PC-3 (cell line): Measurements from ENCODE around the gene UQCC5. TPM values are rescaled to one million over a fixed set of nuclear protein-coding genes. Genes with fewer than 3 reads are reported as not detected.
A peak's percentile ranks its signal among the peaks of the same experiment; 100 is the strongest.

ENCODE experiments used
- ATAC-seq: fragments of 200-7000 bp; cut with Tn5 transposase; 2 replicates; pipeline ENCODE4 v1.9.1; 2020; ENCODE audit warnings: mild to moderate bottlenecking, moderate library complexity
- BruUV-seq: library from RNA; stranded (reverse); fragments of 400-500 nt; replicated peaks from 2 replicates; lab custom pipeline; 2021; lab: Mats Ljungman, UMichigan
- CTCF ChIA-PET: fragments of 300-600 bp; sonication (Branson Sonifier 250); formaldehyde crosslinking; loops from one replicate; lab custom pipeline; 2022; ENCODE audit warnings: antibody characterized with exemption; lab: Charles Lee
- POLR2A ChIA-PET: fragments of 300-600 bp; sonication (Branson Sonifier 250); formaldehyde crosslinking; loops from one replicate; lab custom pipeline; 2022; ENCODE audit warnings: antibody characterized with exemption; ENCODE audit not compliant: unreplicated experiment; lab: Charles Lee
- DNase-seq: peaks from one replicate; pipeline ENCODE4 v3.0.0-alpha.2; 2015
- H2AFZ ChIP-seq: fragments of 300-600 bp; sonication (generic); 2 replicates; pipeline ENCODE4 v1.6.0; 2016; ENCODE audit warnings: antibody characterized with exemption, low read length
- H3F3A ChIP-seq: fragments of 300-600 bp; sonication (generic); one replicate; pipeline ENCODE4 v1.6.0; 2017; ENCODE audit warnings: antibody characterized with exemption, low read length, control low read depth, mild to moderate bottlenecking; ENCODE audit not compliant: unreplicated experiment
- H3K27ac ChIP-seq: fragments of 300-600 bp; sonication (generic); 2 replicates; pipeline ENCODE4 v1.5.1; 2016; ENCODE audit warnings: mild to moderate bottlenecking, low read length
- H3K27me3 ChIP-seq: fragments of 300-600 bp; sonication (generic); 2 replicates; pipeline ENCODE4 v1.6.1; 2016; ENCODE audit warnings: low read length, mixed read lengths
- H3K36me3 ChIP-seq: fragments of 300-600 bp; sonication (generic); 2 replicates; pipeline ENCODE4 v1.6.1; 2016; ENCODE audit warnings: low read depth, mixed run types, low read length, mixed read lengths
- H3K4me1 ChIP-seq: fragments of 300-600 bp; sonication (generic); 2 replicates; pipeline ENCODE4 v1.5.1; 2016; ENCODE audit warnings: low read length; ENCODE audit not compliant: insufficient read depth
- H3K4me2 ChIP-seq: fragments of 300-600 bp; sonication (generic); 2 replicates; pipeline ENCODE4 v1.6.0; 2016; ENCODE audit warnings: low read length
- H3K4me3 ChIP-seq: fragments of 300-600 bp; sonication (generic); 2 replicates; pipeline ENCODE4 v1.5.1; 2016; ENCODE audit warnings: mild to moderate bottlenecking, low read length, mixed read lengths
- H3K79me2 ChIP-seq: fragments of 300-600 bp; sonication (generic); 2 replicates; pipeline ENCODE4 v1.6.1; 2017; ENCODE audit warnings: low read length, mixed read lengths
- H3K9ac ChIP-seq: fragments of 300-600 bp; sonication (generic); 2 replicates; pipeline ENCODE4 v1.6.0; 2016; ENCODE audit warnings: mild to moderate bottlenecking, low read length
- H3K9me2 ChIP-seq: fragments of 300-600 bp; sonication (generic); replicated peaks from 2 replicates; pipeline ENCODE4 v1.6.1; 2016; ENCODE audit warnings: mixed run types, low read length, mixed read lengths
- H3K9me3 ChIP-seq: fragments of 300-600 bp; sonication (generic); 2 replicates; pipeline ENCODE4 v1.6.1; 2016; ENCODE audit warnings: low read length, mixed read lengths
- H4K20me1 ChIP-seq: fragments of 300-600 bp; sonication (generic); 2 replicates; pipeline ENCODE4 v1.6.1; 2016; ENCODE audit warnings: low read length, mixed read lengths
- EZH2 ChIP-seq: fragments of 300-600 bp; sonication (generic); IDR thresholded peaks from one replicate; pipeline ENCODE4 v1.6.1; 2017; ENCODE audit warnings: antibody characterized with exemption, mild to moderate bottlenecking, low read length; ENCODE audit not compliant: unreplicated experiment
- EZH2phosphoT487 ChIP-seq: fragments of 300-600 bp; sonication (generic); IDR thresholded peaks from 2 replicates; pipeline ENCODE4 v1.6.1; 2018; ENCODE audit warnings: mild to moderate bottlenecking, antibody characterized with exemption, low read length, borderline replicate concordance
- intact Hi-C: fragments of 100-400 bp; cut with micrococcal nuclease; formaldehyde crosslinking; loops from 2 replicates; pipeline ENCODE4 v1.9.0; 2023
- total RNA-seq: library from RNA; depleted of rRNA; stranded (reverse); fragments of >200 nt; gene quantifications from 2 replicates; pipeline ENCODE4 v1.2.3, GENCODE V29; 2014
- TF ChIP-seq, protein P1 (sequence below): fragments of 300-600 bp; sonication (generic); conservative IDR thresholded peaks from 2 replicates; pipeline ENCODE4 v1.5.1; 2017; ENCODE audit warnings: antibody characterized with exemption, low read depth, mild to moderate bottlenecking, low read length

Gene UQCC5
- total RNA-seq, 1 experiment from 2014 or later: 26.1 TPM

DNA sequence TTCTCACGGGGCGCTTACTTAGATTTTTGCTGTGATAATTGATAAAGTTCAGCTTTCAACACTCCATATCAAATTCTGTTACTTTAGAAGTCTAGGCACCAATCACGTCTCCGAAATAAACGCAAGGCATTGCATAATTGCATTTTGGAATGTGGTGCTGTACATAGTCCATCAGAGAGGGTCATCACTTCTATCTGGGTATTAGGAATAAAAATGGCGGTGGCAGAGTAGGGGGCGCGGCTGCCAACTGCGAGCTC is 365 bp upstream of the UQCC5 start:
- BruUV-seq: no TSS peak
- Histone ChIP-seq H3K4me2 (peak overlapping the region; percentile 83), H3K4me3 (peak overlapping the region; percentile 56), H3K9ac (no peak overlapping the region), H3K9me2 (no peaks in the 10 kb centered on the region), H4K20me1 (peaks cover 26% of the 10 kb centered on the region), H2AFZ (peak overlapping the region; percentile 78), H3K79me2 (peaks cover 73% of the 10 kb centered on the region), H3K27me3 (no peaks in the 10 kb centered on the region), H3K27ac (no peak overlapping the region), H3K9me3 (no peaks in the 10 kb centered on the region), H3K36me3 (peaks cover 11% of the 10 kb centered on the region; the same call in 1 of the 2 replicates), H3F3A (no peaks in the 10 kb centered on the region), H3K4me1 (peaks cover 46% of the 10 kb centered on the region)
- intact Hi-C loops: loop anchor here (10.0 kb wide), 1 partner anchor 149 kb away; the partner anchor contains the start of genes GNL3 and PBRM1
- ATAC-seq: no peak
- ChIA-PET CTCF (no interaction called here), POLR2A (interaction anchor here (0.5 to 0.9 kb wide), 6 partner anchors 32 to 361 kb away, joined by 3 to 5 read pairs (median 4); partner anchors contain the start of gene STIMATE)
- TF ChIP-seq, protein P1, sequence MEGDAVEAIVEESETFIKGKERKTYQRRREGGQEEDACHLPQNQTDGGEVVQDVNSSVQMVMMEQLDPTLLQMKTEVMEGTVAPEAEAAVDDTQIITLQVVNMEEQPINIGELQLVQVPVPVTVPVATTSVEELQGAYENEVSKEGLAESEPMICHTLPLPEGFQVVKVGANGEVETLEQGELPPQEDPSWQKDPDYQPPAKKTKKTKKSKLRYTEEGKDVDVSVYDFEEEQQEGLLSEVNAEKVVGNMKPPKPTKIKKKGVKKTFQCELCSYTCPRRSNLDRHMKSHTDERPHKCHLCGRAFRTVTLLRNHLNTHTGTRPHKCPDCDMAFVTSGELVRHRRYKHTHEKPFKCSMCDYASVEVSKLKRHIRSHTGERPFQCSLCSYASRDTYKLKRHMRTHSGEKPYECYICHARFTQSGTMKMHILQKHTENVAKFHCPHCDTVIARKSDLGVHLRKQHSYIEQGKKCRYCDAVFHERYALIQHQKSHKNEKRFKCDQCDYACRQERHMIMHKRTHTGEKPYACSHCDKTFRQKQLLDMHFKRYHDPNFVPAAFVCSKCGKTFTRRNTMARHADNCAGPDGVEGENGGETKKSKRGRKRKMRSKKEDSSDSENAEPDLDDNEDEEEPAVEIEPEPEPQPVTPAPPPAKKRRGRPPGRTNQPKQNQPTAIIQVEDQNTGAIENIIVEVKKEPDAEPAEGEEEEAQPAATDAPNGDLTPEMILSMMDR: no peak
- TF ChIP-seq EZH2phosphoT487 (no peak), EZH2 (no peak)
- no peak for DNase-seq

DNA sequence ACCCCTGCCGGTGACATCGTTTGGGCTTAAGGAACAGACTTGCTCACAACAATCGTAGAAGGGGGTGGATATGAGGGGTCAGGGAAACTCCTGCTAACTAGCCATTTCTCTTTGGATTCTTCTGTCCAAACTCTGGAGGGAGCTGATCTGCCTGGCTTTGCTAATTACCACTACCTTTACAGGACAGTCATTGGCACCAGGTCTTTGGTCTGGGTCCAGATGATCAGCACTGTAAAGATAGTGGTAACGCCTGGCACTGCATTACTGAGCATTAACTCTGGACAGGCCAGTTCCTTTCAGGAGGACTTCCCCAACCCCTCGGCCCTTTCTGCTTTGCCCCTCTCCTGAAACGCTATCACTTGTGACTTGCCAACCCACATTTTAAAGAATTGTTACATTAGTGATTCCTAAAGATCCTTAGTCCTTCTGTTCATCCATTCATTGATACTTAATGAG is 788 bp downstream of the UQCC5 start:
- Histone ChIP-seq H3K9me2 (no peaks in the 10 kb centered on the region), H2AFZ (peak overlapping the region; percentile 78; the same call in 1 of the 2 replicates), H3K27me3 (no peaks in the 10 kb centered on the region), H3K27ac (peak overlapping the region; percentile 48), H3F3A (no peaks in the 10 kb centered on the region), H3K4me1 (peaks cover 39% of the 10 kb centered on the region), H4K20me1 (peaks cover 24% of the 10 kb centered on the region), H3K79me2 (peaks cover 72% of the 10 kb centered on the region), H3K9ac (peak overlapping the region; percentile 92), H3K36me3 (peaks cover 18% of the 10 kb centered on the region; the same call in 1 of the 2 replicates), H3K4me2 (peak overlapping the region; percentile 96), H3K9me3 (no peaks in the 10 kb centered on the region), H3K4me3 (peak overlapping the region; percentile 90)
- intact Hi-C loops: loop anchor here (10.0 kb wide), 1 partner anchor 148 kb away; the partner anchor contains the start of genes GNL3 and PBRM1
- ATAC-seq (no peak), DNase-seq (peak; percentile 29)
- ChIA-PET POLR2A (no interaction called here), CTCF (interaction anchor here (0.7 kb wide), 1 partner anchor 14 kb away, joined by 4 read pairs; no protein-coding TSS in a partner anchor)
- BruUV-seq: no TSS peak
- TF ChIP-seq EZH2phosphoT487 (no peak), EZH2 (no peak)
- TF ChIP-seq, protein P1: no peak
